GM12878 (cell line): ENCODE results near the gene NCOA4. TPM values are rescaled to one million over a fixed set of nuclear protein-coding genes. Genes with fewer than 3 reads are reported as not detected.

Experiments
- BACH1 ChIP-seq: fragments of 450-650 bp; IDR thresholded peaks from 2 replicates; pipeline ENCODE4 v1.6.1; 2017; ENCODE audit warnings: mild to moderate bottlenecking, borderline replicate concordance
- CBX5 ChIP-seq: sonication (generic); IDR thresholded peaks from 2 replicates; pipeline ENCODE4 v1.6.1; 2016; ENCODE audit warnings: low read depth, moderate library complexity, mild to moderate bottlenecking, inconsistent platforms
- E2F4 ChIP-seq: IDR thresholded peaks from 2 replicates; pipeline ENCODE4 v1.6.1; 2012; ENCODE audit warnings: low read depth, low read length, improper control_type of control experiment
- EP300 ChIP-seq, 2 experiments: fragments of 150-350 bp in 1 of 2; IDR thresholded peaks; 2 replicates each; pipeline ENCODE4 v1.6.1; 2011 to 2012; ENCODE audit warnings: low read depth in 2 of 2, low read length in 2 of 2, borderline replicate concordance in 1 of 2, improper control_type of control experiment in 1 of 2, inconsistent platforms in 1 of 2; ENCODE audit not compliant: control insufficient read depth in 1 of 2
- ESRRA ChIP-seq: IDR thresholded peaks from 2 replicates; pipeline ENCODE4 v1.6.1; 2012; ENCODE audit warnings: mild to moderate bottlenecking, low read length, improper control_type of control experiment
- HDAC2 ChIP-seq: fragments of 200-600 bp; sonication (generic); IDR thresholded peaks from 2 replicates; pipeline ENCODE4 v1.6.1; 2017
- HDGF ChIP-seq: fragments of 450-650 bp; IDR thresholded peaks from 2 replicates; pipeline ENCODE4 v1.6.1; 2016; ENCODE audit warnings: antibody characterized with exemption
- IRF3 ChIP-seq: fragments of 450-650 bp; IDR thresholded peaks from 2 replicates; pipeline ENCODE4 v1.6.1; 2014; ENCODE audit warnings: mild to moderate bottlenecking
- JUND ChIP-seq: IDR thresholded peaks from 2 replicates; pipeline ENCODE4 v1.6.1; 2012; ENCODE audit warnings: low read depth, mild to moderate bottlenecking, low read length, improper control_type of control experiment, moderate library complexity
- KDM1A ChIP-seq: fragments of 200-600 bp; sonication (generic); IDR thresholded peaks from 2 replicates; pipeline ENCODE4 v1.6.1; 2016; ENCODE audit warnings: borderline replicate concordance
- MLLT1 ChIP-seq: fragments of 450-650 bp; IDR thresholded peaks from 2 replicates; pipeline ENCODE4 v1.6.1; 2016; ENCODE audit warnings: mild to moderate bottlenecking
- POLR2A ChIP-seq: IDR thresholded peaks from 2 replicates; pipeline ENCODE4 v1.6.1; 2011; ENCODE audit warnings: low read depth, mild to moderate bottlenecking, low read length
- RELB ChIP-seq: fragments of 450-650 bp; IDR thresholded peaks from 2 replicates; pipeline ENCODE4 v1.6.1; 2017; ENCODE audit warnings: low read depth, mild to moderate bottlenecking, moderate library complexity
- REST ChIP-seq: IDR thresholded peaks from 2 replicates; pipeline ENCODE4 v1.6.1; 2012; ENCODE audit warnings: mild to moderate bottlenecking, low read depth, low read length
- WRNIP1 ChIP-seq: IDR thresholded peaks from 2 replicates; pipeline ENCODE4 v1.6.1; 2011; ENCODE audit warnings: low read depth, low read length, improper control_type of control experiment, borderline replicate concordance
- ZNF687 ChIP-seq: fragments of 450-650 bp; IDR thresholded peaks from 2 replicates; pipeline ENCODE4 v1.6.1; 2017; ENCODE audit warnings: mild to moderate bottlenecking, moderate library complexity
- polyA plus RNA-seq, 11 experiments: library from polyadenylated mRNA; depleted of rRNA in 4 of 11; unstranded in 6 of 11; stranded (reverse) in 5 of 11; fragments of >200 nt; fragmentation: Nextera tagmentation in 4 of 11; fragmentation: Illumina TruSeq in 1 of 11; extraction: Ambion mirVana in 4 of 11; extraction: Trizol in 1 of 11; gene quantifications; 1 replicate in 1 of 11; 2 replicates in 10 of 11; pipeline versions ENCODE4 v1.2.1 to v1.2.3, GENCODE V29; 2011 to 2016; ENCODE audit warnings: inconsistent platforms in 2 of 11, missing spikeins in 2 of 11, low read depth in 1 of 11
- total RNA-seq, 4 experiments: library from RNA; depleted of rRNA in 3 of 4; stranded (reverse); fragments of >200 nt in 3 of 4; fragmentation: Illumina TruSeq in 1 of 4; extraction: Trizol in 1 of 4; gene quantifications; 2 replicates each; pipeline versions ENCODE4 v1.2.1 to v1.2.3, GENCODE V29; 2013 to 2021

Gene NCOA4
- total and polyA plus RNA-seq, 10 of the 15 experiments (the other 5 are each of a cell fraction or from before 2014, with no cell fraction given), result 57.5 to 119 (median 100) TPM

GRCh38 chr10:46022978-46023702 lies 7.3 kb downstream of the NCOA4 start (continued):
- no peak for TF ChIP-seq REST
- 0 out of 2 replicates have a peak, but pooled peaks have one; percentile 22 for TF ChIP-seq ZNF687
- TF ChIP-seq CBX5, result 0 out of 2 replicates have a peak, but pooled peaks have one; percentile 8
- no peak for TF ChIP-seq MLLT1
- no peak for TF ChIP-seq JUND
- peak; percentile 96 for TF ChIP-seq HDGF
- peak; percentile 81 for TF ChIP-seq POLR2A
- TF ChIP-seq BACH1, result peak; percentile 76
- no peak for TF ChIP-seq ESRRA
- TF ChIP-seq HDAC2, result no peak
- no peak for TF ChIP-seq RELB
- TF ChIP-seq E2F4, result no peak
- no peak for TF ChIP-seq IRF3
- no peak for TF ChIP-seq EP300 (IDR thresholded peaks at IDR 0.05; ENCODE audit: borderline replicate concordance in 1 of 2, control insufficient read depth in 1 of 2, low read depth in 2 of 2, low read length in 2 of 2)
- TF ChIP-seq KDM1A, result no peak
- TF ChIP-seq WRNIP1, result no peak
